Glomerular visceral epithelial cell (primary cell): ENCODE data around the gene RNF5.
"Not testable (repeated sequence)": the region's sequence is repeated elsewhere in the genome, so short reads cannot be mapped to it uniquely, and the experiment has no call there.

Experiments used
- DNase-seq: peaks from one replicate; pipeline ENCODE4 v3.0.0-alpha.2; 2016; ENCODE audit errors: extremely low spot score

RNF5 gene

GRCh38 chr6:32175711-32176475 lies 2.3 kb upstream of the RNF5 start, which contains the start of gene AGPAT1:
TSS of gene AGPAT1 (minus strand) at chr6:32176084. CDS start at chr6:32171496, 4,588 bp downstream.
- peak; percentile 97 for DNase-seq

GRCh38 chr6:32176476-32177182 lies 1.6 kb upstream of the RNF5 start:
- DNase-seq: no peak

- no peak for DNase-seq
Measured at GRCh38 chr6:32177183-32177787, 920 bp upstream of the RNF5 start.

- no peak for DNase-seq
Measured at GRCh38 chr6:32178547-32179440, 589 bp downstream of the RNF5 start.

GRCh38 chr6:32179766-32180405 lies 1.7 kb downstream of the RNF5 start:
- no peak for DNase-seq

- DNase-seq: no peak
Measured at GRCh38 chr6:32181148-32181702, 3.0 kb downstream of the RNF5 start.

- no peak for DNase-seq
Measured at GRCh38 chr6:32181915-32182529, 3.8 kb downstream of the RNF5 start.

- DNase-seq: no peak
Measured at GRCh38 chr6:32182555-32182981, 4.4 kb downstream of the RNF5 start.

GRCh38 chr6:32183030-32183429 lies 4.8 kb downstream of the RNF5 start:
- DNase-seq: no peak

- DNase-seq: no peak
Measured at GRCh38 chr6:32183483-32184083, 5.4 kb downstream of the RNF5 start.

GRCh38 chr6:32184084-32184640 lies 6.0 kb downstream of the RNF5 start, which contains the start of gene AGER:
TSS of gene AGER (minus strand) at chr6:32184253. CDS start at chr6:32184222, 31 bp downstream.
- no peak for DNase-seq

GRCh38 chr6:32185681-32186131 lies 7.5 kb downstream of the RNF5 start:
- peak; percentile 91 for DNase-seq

GRCh38 chr6:32186151-32186840 lies 8.1 kb downstream of the RNF5 start:
- not testable (repeated sequence) for DNase-seq

GRCh38 chr6:32187009-32187709 lies 9.0 kb downstream of the RNF5 start:
- DNase-seq: no peak

GRCh38 chr6:32187725-32188380 lies 9.6 kb downstream of the RNF5 start:
- DNase-seq: not testable (repeated sequence)

GRCh38 chr6:32188381-32189068 lies 10.3 kb downstream of the RNF5 start:
- DNase-seq: no peak
